DND-41 (cell line): ENCODE measurements around the gene PINLYP.

Source experiments
- ATAC-seq: fragments of 200-7000 bp; cut with Tn5 transposase; 3 replicates; pipeline ENCODE4 v1.9.1; 2021; ENCODE audit warnings: low read depth; ENCODE audit not compliant: insufficient read depth
- DNase-seq: peaks from one replicate; pipeline ENCODE4 v3.0.0-alpha.2; 2020
- H2AFZ ChIP-seq: 2 replicates; pipeline ENCODE4 v1.6.0; 2012; ENCODE audit warnings: low read depth, low read length
- H3K27ac ChIP-seq: 2 replicates; pipeline ENCODE4 v1.5.1; 2012; ENCODE audit warnings: low read length, inconsistent platforms
- H3K27me3 ChIP-seq: fragments of 200-600 bp; sonication (generic); 2 replicates; pipeline ENCODE4 v1.6.0; 2012; ENCODE audit warnings: low read length, mild to moderate bottlenecking, inconsistent platforms; ENCODE audit not compliant: insufficient read depth, poor library complexity
- H3K36me3 ChIP-seq: 2 replicates; pipeline ENCODE4 v1.5.1; 2012; ENCODE audit warnings: low read length, inconsistent platforms; ENCODE audit not compliant: insufficient read depth
- H3K4me1 ChIP-seq: 2 replicates; pipeline ENCODE4 v1.5.1; 2012; ENCODE audit warnings: mild to moderate bottlenecking, low read length; ENCODE audit not compliant: insufficient read depth
- H3K4me2 ChIP-seq: 2 replicates; pipeline ENCODE4 v1.6.0; 2012; ENCODE audit warnings: mild to moderate bottlenecking, moderate library complexity, low read length, inconsistent platforms; ENCODE audit not compliant: insufficient read depth
- H3K4me3 ChIP-seq, 2 experiments: fragments of 200-600 bp in 1 of 2; shearing (Covaris generic) in 1 of 2; 2 replicates each; pipeline ENCODE4 v1.5.1; 2012 to 2016; ENCODE audit warnings: inconsistent platforms in 2 of 2, low read length in 2 of 2, mild to moderate bottlenecking in 2 of 2, low read depth in 1 of 2, moderate library complexity in 1 of 2
- H3K79me2 ChIP-seq: 2 replicates; pipeline ENCODE4 v1.6.0; 2012; ENCODE audit warnings: low read length, inconsistent platforms; ENCODE audit not compliant: insufficient read depth
- H3K9ac ChIP-seq: 2 replicates; pipeline ENCODE4 v1.6.0; 2012; ENCODE audit warnings: low read depth, mild to moderate bottlenecking, inconsistent platforms, low read length, moderate library complexity
- H3K9me3 ChIP-seq: 2 replicates; pipeline ENCODE4 v1.5.1; 2012; ENCODE audit warnings: low read length, moderate library complexity, mild to moderate bottlenecking, inconsistent platforms; ENCODE audit not compliant: insufficient read depth, severe bottlenecking
- H4K20me1 ChIP-seq: 2 replicates; pipeline ENCODE4 v1.6.0; 2012; ENCODE audit warnings: low read length; ENCODE audit not compliant: insufficient read depth
- CTCF ChIP-seq: IDR thresholded peaks from 2 replicates; pipeline ENCODE4 v1.5.1; 2012; ENCODE audit warnings: borderline replicate concordance, low read length, moderate library complexity, mild to moderate bottlenecking; ENCODE audit not compliant: poor library complexity, severe bottlenecking; ENCODE audit errors: extremely low read depth
- EZH2 ChIP-seq: IDR thresholded peaks from 3 replicates; pipeline ENCODE4 v1.6.1; 2012; ENCODE audit warnings: borderline replicate concordance, low read depth, mild to moderate bottlenecking, moderate library complexity, low read length, inconsistent platforms; ENCODE audit not compliant: severe bottlenecking

The PINLYP gene

GRCh38 chr19:43552616-43553015, 23.0 kb upstream of the PINLYP start:
- no peaks in the 10 kb centered on the region for H3K9me3 ChIP-seq
- H3K27me3 ChIP-seq: no peaks in the 10 kb centered on the region
- H3K4me2 ChIP-seq: no peak overlapping the region
- H3K79me2 ChIP-seq: no peaks in the 10 kb centered on the region
- H3K36me3 ChIP-seq: peaks cover 58% of the 10 kb centered on the region
- no peak for TF ChIP-seq CTCF
- ATAC-seq: no peak
- H3K4me1 ChIP-seq: no peaks in the 10 kb centered on the region
- H3K27ac ChIP-seq: no peak overlapping the region
- no peak for DNase-seq
- no peak overlapping the region for H3K4me3 ChIP-seq
- no peak overlapping the region for H2AFZ ChIP-seq
- H4K20me1 ChIP-seq: peaks cover 8% of the 10 kb centered on the region; the same call in 1 of the 2 replicates
- H3K9ac ChIP-seq: no peak overlapping the region

- H3K9me3 ChIP-seq: no peaks in the 10 kb centered on the region
- no peak overlapping the region for H2AFZ ChIP-seq
- H3K27ac ChIP-seq: no peak overlapping the region
- no peak overlapping the region for H3K4me2 ChIP-seq
- no peaks in the 10 kb centered on the region for H3K27me3 ChIP-seq
- H3K4me1 ChIP-seq: no peaks in the 10 kb centered on the region
- H4K20me1 ChIP-seq: peaks cover 8% of the 10 kb centered on the region; the same call in 1 of the 2 replicates
- DNase-seq: no peak
- peaks cover 64% of the 10 kb centered on the region for H3K36me3 ChIP-seq
- no peak overlapping the region for H3K9ac ChIP-seq
- TF ChIP-seq CTCF (no peak), EZH2 (no peak)
- H3K4me3 ChIP-seq: no peak overlapping the region
- ATAC-seq: no peak
- H3K79me2 ChIP-seq: no peaks in the 10 kb centered on the region
These were observed 21.9 kb upstream of the PINLYP start for GRCh38 chr19:43553656-43554055.

GRCh38 chr19:43554317-43554895, 21.2 kb upstream of the PINLYP start:
- Histone ChIP-seq H3K27ac (no peak overlapping the region), H3K79me2 (no peaks in the 10 kb centered on the region), H3K27me3 (no peaks in the 10 kb centered on the region), H2AFZ (no peak overlapping the region), H3K9me3 (no peaks in the 10 kb centered on the region), H3K4me1 (no peaks in the 10 kb centered on the region), H4K20me1 (peaks cover 8% of the 10 kb centered on the region; the same call in 1 of the 2 replicates), H3K36me3 (peaks cover 61% of the 10 kb centered on the region), H3K9ac (no peak overlapping the region), H3K4me3 (no peak overlapping the region), H3K4me2 (no peak overlapping the region)
- ATAC-seq: no peak
- DNase-seq: no peak
- TF ChIP-seq EZH2 (no peak), CTCF (no peak)
